Cardiac muscle cell (in vitro differentiated cells and primary cell): ENCODE data around the gene MRPL44. TPM values are rescaled to one million over a fixed set of nuclear protein-coding genes. Genes with fewer than 3 reads are reported as not detected.

ENCODE experiments used
- DNase-seq, 2 donors: peaks; one replicate each; pipeline versions ENCODE4 v3.0.0 to v3.0.0-alpha.2; 2010 to 2017; ENCODE audit warnings: low read depth in 1 of 2, low spot score in 1 of 2
- H3K27ac ChIP-seq: fragments of 200-600 bp; sonication (generic); 2 replicates; pipeline ENCODE4 v1.5.1; 2016
- H3K27me3 ChIP-seq: fragments of 200-600 bp; sonication (generic); 2 replicates; pipeline ENCODE4 v1.6.0; 2016; ENCODE audit warnings: control low read depth
- H3K36me3 ChIP-seq: fragments of 200-600 bp; sonication (generic); 2 replicates; pipeline ENCODE4 v1.5.1; 2016; ENCODE audit warnings: control low read depth
- H3K4me1 ChIP-seq: fragments of 200-600 bp; sonication (generic); 2 replicates; pipeline ENCODE4 v1.8.1; 2017; ENCODE audit warnings: low read depth, mild to moderate bottlenecking, mixed run types
- H3K4me3 ChIP-seq: fragments of 200-600 bp; sonication (generic); 2 replicates; pipeline ENCODE4 v1.5.1; 2016; ENCODE audit warnings: mild to moderate bottlenecking
- H3K9me3 ChIP-seq: fragments of 200-600 bp; sonication (generic); 2 replicates; pipeline ENCODE4 v1.5.1; 2017; ENCODE audit warnings: low read depth, mild to moderate bottlenecking, control low read depth
- CTCF ChIP-seq: IDR thresholded peaks from 2 replicates; pipeline ENCODE4 v1.5.1; 2012; ENCODE audit warnings: low read depth, mild to moderate bottlenecking, low read length
- polyA plus RNA-seq: library from polyadenylated mRNA; unstranded; fragments of >200 nt; fragmentation: Nextera tagmentation; extraction: Ambion mirVana; gene quantifications from 2 replicates; pipeline ENCODE4 v1.2.1, GENCODE V29; 2016
- total RNA-seq: library from RNA; depleted of rRNA; stranded (reverse); fragments of >200 nt; gene quantifications from 2 replicates; pipeline ENCODE4 v1.2.3, GENCODE V29; 2016

MRPL44 gene
- total and polyA plus RNA-seq, 2 experiments from 2014 or later, result 31.5 to 35.3 TPM

DNA sequence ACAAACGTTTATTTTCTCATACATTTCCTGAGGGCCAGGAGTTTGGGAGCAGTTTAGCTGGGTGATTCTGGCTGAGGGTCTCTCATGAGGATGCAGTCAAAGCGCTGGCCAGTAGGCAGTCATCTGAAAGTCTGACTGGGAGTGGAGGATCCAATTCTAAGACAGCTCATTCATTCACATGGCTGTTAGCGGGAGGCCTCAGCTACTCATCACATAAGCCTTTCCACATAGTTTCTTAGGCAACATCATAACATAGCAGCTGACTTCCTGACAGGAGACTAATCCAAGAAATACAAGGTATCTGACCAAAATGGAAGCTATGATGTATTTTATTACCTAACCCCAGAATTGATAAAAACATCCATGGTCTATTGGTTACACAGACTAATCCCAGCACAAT, 2.9 kb upstream of the MRPL44 start:
- H3K9me3 ChIP-seq, result no peaks in the 10 kb centered on the region
- no peak overlapping the region for H3K27ac ChIP-seq
- no peak for TF ChIP-seq CTCF
- H3K27me3 ChIP-seq, result no peaks in the 10 kb centered on the region
- peaks cover 15% of the 10 kb centered on the region for H3K4me1 ChIP-seq
- H3K36me3 ChIP-seq, result no peaks in the 10 kb centered on the region
- peak in 1 of 2 donors; percentile 84 for DNase-seq
- no peak overlapping the region for H3K4me3 ChIP-seq

DNA sequence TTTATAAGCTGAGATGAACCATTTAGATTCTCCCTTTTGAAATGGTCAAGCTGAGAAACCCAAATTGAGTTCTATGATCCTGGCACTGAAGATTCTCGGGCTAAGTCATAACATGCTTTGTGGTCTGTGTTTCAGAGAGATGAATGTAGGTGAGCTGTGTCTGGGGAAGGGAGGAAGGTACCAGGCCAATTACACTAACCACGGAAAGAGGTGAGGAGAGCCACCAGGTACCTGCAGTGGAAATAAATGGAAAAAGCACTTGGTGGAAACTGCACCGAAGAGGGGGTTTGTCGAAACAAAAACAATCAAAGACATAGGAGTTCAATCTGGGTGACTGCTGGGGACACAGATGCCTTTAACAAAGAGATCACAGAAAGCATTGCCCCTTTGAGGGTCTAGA, 963 bp upstream of the MRPL44 start:
- DNase-seq, result no peak
- Histone ChIP-seq H3K9me3 (no peaks in the 10 kb centered on the region), H3K27ac (no peak overlapping the region), H3K4me1 (peaks cover 15% of the 10 kb centered on the region), H3K27me3 (no peaks in the 10 kb centered on the region), H3K4me3 (no peak overlapping the region), H3K36me3 (no peaks in the 10 kb centered on the region)
- no peak for TF ChIP-seq CTCF

DNA sequence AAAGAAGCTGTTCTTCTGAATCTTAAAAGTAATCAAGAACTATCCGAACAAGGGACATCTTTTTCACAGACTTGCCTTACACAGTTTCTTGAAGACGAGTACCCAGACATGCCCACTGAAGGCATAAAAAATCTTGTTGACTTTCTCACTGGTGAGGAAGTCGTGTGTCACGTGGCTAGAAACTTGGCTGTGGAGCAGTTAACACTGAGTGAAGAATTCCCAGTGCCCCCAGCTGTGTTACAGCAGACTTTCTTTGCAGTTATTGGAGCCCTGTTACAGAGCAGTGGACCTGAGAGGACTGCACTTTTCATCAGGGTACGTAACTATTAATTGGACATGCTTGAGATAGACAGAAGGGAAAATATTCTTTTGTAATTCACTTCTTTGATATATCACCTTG, 2.4 kb downstream of the MRPL44 start:
- no peak for TF ChIP-seq CTCF
- H3K4me3 ChIP-seq, result no peak overlapping the region
- no peaks in the 10 kb centered on the region for H3K27me3 ChIP-seq

GRCh38 chr2:223967981-223968380, 10.7 kb downstream of the MRPL44 start:
- Histone ChIP-seq H3K4me3 (no peak overlapping the region), H3K36me3 (peaks cover 35% of the 10 kb centered on the region), H3K27me3 (no peaks in the 10 kb centered on the region), H3K4me1 (peaks cover 4% of the 10 kb centered on the region), H3K27ac (no peak overlapping the region), H3K9me3 (no peaks in the 10 kb centered on the region)
- no peak for DNase-seq
- TF ChIP-seq CTCF, result no peak

More for the DNA sequence above, 2.4 kb downstream of the MRPL44 start:
- Histone ChIP-seq H3K27ac (no peak overlapping the region), H3K9me3 (no peaks in the 10 kb centered on the region), H3K4me1 (peaks cover 15% of the 10 kb centered on the region), H3K36me3 (peaks cover 9% of the 10 kb centered on the region)
- peak in 1 of 2 donors; percentile 72 for DNase-seq

GRCh38 chr2:223969315-223969714, 12.1 kb downstream of the MRPL44 start:
- TF ChIP-seq CTCF, result no peak
- peaks cover 30% of the 10 kb centered on the region for H3K36me3 ChIP-seq
- no peak overlapping the region for H3K4me3 ChIP-seq
- peaks cover 4% of the 10 kb centered on the region for H3K4me1 ChIP-seq
- no peaks in the 10 kb centered on the region for H3K9me3 ChIP-seq
- no peak for DNase-seq
- H3K27ac ChIP-seq, result no peak overlapping the region
- H3K27me3 ChIP-seq, result no peaks in the 10 kb centered on the region

GRCh38 chr2:223969856-223970255, 12.6 kb downstream of the MRPL44 start:
- Histone ChIP-seq H3K9me3 (no peaks in the 10 kb centered on the region), H3K27ac (no peak overlapping the region), H3K27me3 (no peaks in the 10 kb centered on the region), H3K4me3 (no peak overlapping the region), H3K4me1 (peaks cover 4% of the 10 kb centered on the region), H3K36me3 (peaks cover 25% of the 10 kb centered on the region)
- no peak for DNase-seq
- TF ChIP-seq CTCF, result no peak
